Calu3 (cell line): ENCODE data around the gene RAB3IP. TPM values are rescaled to one million over a fixed set of nuclear protein-coding genes. Genes with fewer than 3 reads are reported as not detected.

Experiments used
- BruUV-seq: library from RNA; stranded (reverse); fragments of 400-500 nt; replicated peaks from 2 replicates; lab custom pipeline; 2021; lab: Mats Ljungman, UMichigan
- CTCF ChIA-PET: fragments of 300-600 bp; sonication (Branson Sonifier 250); formaldehyde crosslinking; loops from one replicate; lab custom pipeline; 2022; ENCODE audit warnings: antibody characterized with exemption; lab: Charles Lee
- DNase-seq: peaks from one replicate; pipeline ENCODE4 v3.0.0; 2022
- H3K27ac Mint-ChIP-seq: one replicate; pipeline ENCODE4 v1.8.0; 2022; ENCODE audit warnings: mixed read lengths; ENCODE audit not compliant: unreplicated experiment
- H3K27me3 Mint-ChIP-seq: one replicate; pipeline ENCODE4 v1.8.0; 2022; ENCODE audit warnings: mixed read lengths; ENCODE audit not compliant: unreplicated experiment
- H3K36me3 Mint-ChIP-seq: one replicate; pipeline ENCODE4 v1.8.0; 2022; ENCODE audit warnings: mild to moderate bottlenecking, moderate library complexity, mixed read lengths; ENCODE audit not compliant: insufficient read depth, unreplicated experiment
- H3K4me1 Mint-ChIP-seq: one replicate; pipeline ENCODE4 v1.8.0; 2022; ENCODE audit warnings: mild to moderate bottlenecking, low read depth, mixed read lengths; ENCODE audit not compliant: unreplicated experiment
- H3K4me3 Mint-ChIP-seq: one replicate; pipeline ENCODE4 v1.8.0; 2022; ENCODE audit warnings: mild to moderate bottlenecking, low read depth, moderate library complexity, mixed read lengths; ENCODE audit not compliant: unreplicated experiment
- H3K9me3 Mint-ChIP-seq: one replicate; pipeline ENCODE4 v1.8.0; 2022; ENCODE audit warnings: low read depth, mixed read lengths; ENCODE audit not compliant: unreplicated experiment
- CTCF ChIP-seq: fragments of 200-600 bp; IDR thresholded peaks from one replicate; pipeline ENCODE4 v1.8.0; 2022; ENCODE audit warnings: antibody characterized with exemption; ENCODE audit not compliant: unreplicated experiment
- intact Hi-C: fragments of 100-400 bp; cut with micrococcal nuclease; formaldehyde crosslinking; loops from one replicate; pipeline ENCODE4 v1.10.0; 2022; ENCODE audit not compliant: unreplicated experiment
- total RNA-seq: library from RNA; stranded (reverse); gene quantifications from 2 replicates; pipeline ENCODE4 v1.2.3, GENCODE V29; 2022

The RAB3IP gene
- total RNA-seq, 1 experiment from 2014 or later, result 101 TPM

- peak overlapping the region; percentile 99 for H3K27ac Mint-ChIP-seq
- no peak for TF ChIP-seq CTCF
- peaks cover 26% of the 10 kb centered on the region for H3K4me1 Mint-ChIP-seq
- DNase-seq, result peak; percentile 83
- intact Hi-C loops, result no loop called here
- no peaks in the 10 kb centered on the region for H3K27me3 Mint-ChIP-seq
- H3K36me3 Mint-ChIP-seq, result peaks cover 33% of the 10 kb centered on the region
- peak overlapping the region; percentile 96 for H3K4me3 Mint-ChIP-seq
- no TSS peak for BruUV-seq
- H3K9me3 Mint-ChIP-seq, result no peaks in the 10 kb centered on the region
- CTCF ChIA-PET, result no interaction called here
Measured at GRCh38 chr12:69739287-69740191, 879 bp downstream of the RAB3IP start.

- Mint-ChIP-seq H3K27ac (no peak overlapping the region), H3K36me3 (peaks cover 23% of the 10 kb centered on the region), H3K4me3 (no peak overlapping the region), H3K27me3 (no peaks in the 10 kb centered on the region), H3K4me1 (peaks cover 45% of the 10 kb centered on the region), H3K9me3 (no peaks in the 10 kb centered on the region)
- no peak for DNase-seq
- TF ChIP-seq CTCF, result no peak
- no TSS peak for BruUV-seq
- CTCF ChIA-PET, result interaction anchor here (1.1 kb wide), 1 partner anchor 241 kb away, joined by 3 read pairs; no protein-coding TSS in a partner anchor
- intact Hi-C loops, result no loop called here
Measured at GRCh38 chr12:69744109-69744508, 5.4 kb downstream of the RAB3IP start.

GRCh38 chr12:69751476-69751875 lies 12.8 kb downstream of the RAB3IP start:
- H3K36me3 Mint-ChIP-seq, result peaks cover 24% of the 10 kb centered on the region
- H3K4me1 Mint-ChIP-seq, result peaks cover 11% of the 10 kb centered on the region
- no peak overlapping the region for H3K4me3 Mint-ChIP-seq
- intact Hi-C loops, result no loop called here
- BruUV-seq, result no TSS peak
- TF ChIP-seq CTCF, result no peak
- H3K9me3 Mint-ChIP-seq, result peaks cover 2% of the 10 kb centered on the region
- H3K27ac Mint-ChIP-seq, result no peak overlapping the region
- no peak for DNase-seq
- CTCF ChIA-PET, result interaction anchor here (0.7 kb wide), 1 partner anchor 10 kb away, joined by 6 read pairs; no protein-coding TSS in a partner anchor
- H3K27me3 Mint-ChIP-seq, result no peaks in the 10 kb centered on the region

GRCh38 chr12:69755302-69755701 lies 16.6 kb downstream of the RAB3IP start:
- no peak for DNase-seq
- no peak for TF ChIP-seq CTCF
- BruUV-seq, result no TSS peak
- CTCF ChIA-PET, result no interaction called here
- no peaks in the 10 kb centered on the region for H3K27me3 Mint-ChIP-seq
- H3K27ac Mint-ChIP-seq, result no peak overlapping the region
- H3K4me3 Mint-ChIP-seq, result no peak overlapping the region
- peaks cover 50% of the 10 kb centered on the region for H3K36me3 Mint-ChIP-seq
- H3K4me1 Mint-ChIP-seq, result peaks cover 8% of the 10 kb centered on the region
- H3K9me3 Mint-ChIP-seq, result no peaks in the 10 kb centered on the region
- intact Hi-C loops, result no loop called here
